ENCODE measurements around the gene PCBD2. TPM values are rescaled to one million over a fixed set of nuclear protein-coding genes. Genes with fewer than 3 reads are reported as not detected.

Gene PCBD2
- total RNA-seq, 1 donor from 2014 or later, result 7.6 TPM

DNA sequence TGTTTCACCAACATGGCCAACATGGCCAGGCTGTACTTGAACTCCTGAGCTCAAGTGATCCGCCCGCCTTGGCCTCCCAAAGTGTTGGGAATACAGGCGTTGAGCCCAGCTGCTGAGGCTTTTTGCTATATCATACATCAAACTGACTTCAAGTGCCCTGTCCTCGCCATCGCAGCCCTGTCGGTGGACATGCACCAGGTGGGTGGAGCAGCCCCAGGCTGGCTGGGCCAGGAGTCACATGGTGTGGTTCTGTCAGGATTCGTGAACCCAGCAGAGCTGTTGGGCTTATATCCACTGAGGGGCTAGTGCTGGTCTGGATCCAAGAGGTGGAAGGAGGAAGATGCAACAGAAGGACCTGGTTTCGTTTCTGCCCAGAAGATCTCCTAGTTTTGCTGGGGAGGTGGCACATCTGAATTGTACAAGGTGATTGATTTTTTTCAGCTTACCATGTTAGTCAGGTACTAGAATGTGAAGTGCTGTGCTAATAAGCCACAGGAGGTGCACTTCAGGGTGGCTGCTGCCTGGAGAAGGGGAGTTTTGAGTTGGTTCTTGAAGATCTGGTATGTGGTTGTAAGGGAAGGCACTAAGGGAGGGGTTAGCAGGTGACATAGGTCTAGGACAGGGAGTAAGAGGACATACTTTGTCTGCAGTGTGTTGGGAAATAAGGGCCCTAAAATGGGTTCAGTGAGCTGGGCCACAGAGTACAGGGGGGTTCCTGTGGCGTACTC lies 16.1 kb downstream of the PCBD2 start:
- intact Hi-C loops (cut with DNase I), result no loop called here
- no peaks in the 10 kb centered on the region for H3K27me3 ChIP-seq
- no peak for DNase-seq (ENCODE audit: low spot score in 2 of 2)
- no peak overlapping the region for H3K27ac ChIP-seq
- H3K36me3 ChIP-seq, result peaks cover 9 to 22% of the 10 kb centered on the region in 2 donors
- no peak for TF ChIP-seq CTCF (IDR thresholded peaks at IDR 0.05)
- H3K9me3 ChIP-seq, result no peaks in the 10 kb centered on the region
- H3K4me3 ChIP-seq, result no peak overlapping the region
- no peaks in the 10 kb centered on the region for H3K4me1 ChIP-seq

DNA sequence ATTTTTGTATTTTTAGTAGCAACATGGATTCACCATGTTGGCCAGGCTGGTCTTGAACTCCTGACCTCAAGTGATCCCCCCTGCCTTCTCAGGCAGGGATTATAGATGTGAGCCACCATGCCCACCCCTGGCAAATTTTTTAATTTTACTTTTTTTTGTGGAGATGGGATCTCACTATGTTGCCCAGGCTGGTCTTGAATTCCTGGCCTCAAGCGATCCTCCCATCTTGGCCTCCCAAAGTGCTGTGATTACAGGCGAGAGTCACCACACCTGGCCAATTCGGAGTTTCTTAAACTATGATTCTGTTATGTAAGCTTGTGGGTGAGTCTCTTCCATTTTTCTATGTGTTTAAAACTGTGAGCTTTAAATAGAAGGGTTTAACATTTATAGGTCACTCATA lies 27.6 kb downstream of the PCBD2 start:
- no peaks in the 10 kb centered on the region for H3K4me1 ChIP-seq
- TF ChIP-seq CTCF (IDR thresholded peaks at IDR 0.05), result no peak
- H3K36me3 ChIP-seq, result peaks cover 7 to 8% of the 10 kb centered on the region in 2 donors
- no peak for DNase-seq (ENCODE audit: low spot score in 2 of 2)
- no peak overlapping the region for H3K4me3 ChIP-seq
- no peak overlapping the region for H3K27ac ChIP-seq
- no peaks in the 10 kb centered on the region for H3K9me3 ChIP-seq
- no peaks in the 10 kb centered on the region for H3K27me3 ChIP-seq
- intact Hi-C loops (cut with DNase I), result no loop called here

- Histone ChIP-seq H3K27ac (no peak overlapping the region), H3K4me1 (no peaks in the 10 kb centered on the region), H3K36me3 (peaks cover 7 to 8% of the 10 kb centered on the region in 2 donors), H3K4me3 (no peak overlapping the region), H3K9me3 (no peaks in the 10 kb centered on the region), H3K27me3 (no peaks in the 10 kb centered on the region)
- intact Hi-C loops (cut with DNase I), result no loop called here
- TF ChIP-seq CTCF (IDR thresholded peaks at IDR 0.05), result no peak
- DNase-seq (ENCODE audit: low spot score in 2 of 2), result no peak
Measured at GRCh38 chr5:134934202-134934601, 29.3 kb downstream of the PCBD2 start.

DNA sequence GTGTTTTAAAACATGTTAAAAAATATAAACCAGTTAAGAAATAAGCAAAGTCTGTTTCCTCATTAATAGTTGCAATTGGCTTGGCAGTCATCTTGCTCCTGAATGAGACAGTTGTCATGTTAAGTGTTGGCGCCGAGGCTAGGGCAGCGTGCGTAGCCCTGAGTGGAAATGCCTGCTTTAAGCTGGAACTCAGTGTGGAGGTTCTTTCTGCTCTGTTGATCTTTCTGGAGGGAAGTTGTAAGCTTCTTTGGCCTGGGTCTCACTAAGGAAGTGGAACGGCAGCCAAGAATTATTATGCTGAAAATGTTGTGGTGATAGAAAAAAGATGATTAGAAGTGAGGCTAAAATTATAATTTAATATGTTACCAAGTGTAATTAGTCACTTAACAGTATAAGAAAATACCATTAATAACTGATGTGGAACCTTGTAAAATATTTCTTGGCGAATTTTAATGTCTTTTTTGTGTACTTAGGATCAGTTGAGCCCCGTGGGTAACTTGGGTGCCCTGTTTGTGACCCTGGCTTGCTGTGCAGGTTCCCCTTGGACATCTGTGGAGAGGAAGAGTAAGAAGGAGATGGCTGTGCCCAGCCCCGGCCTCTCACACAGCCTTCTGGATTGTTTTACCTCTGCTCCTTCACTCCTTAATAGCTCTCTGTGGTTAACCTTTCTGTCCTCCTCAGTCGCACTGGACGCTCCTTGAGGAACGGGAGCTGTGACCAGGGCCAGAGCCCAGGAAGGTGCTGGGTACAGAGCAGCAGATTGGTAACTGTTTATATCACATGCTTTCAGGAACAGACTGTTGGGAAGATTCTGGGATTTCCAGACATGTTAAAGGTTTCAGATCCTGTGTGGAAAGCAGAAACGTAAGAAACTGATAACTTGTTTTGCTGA lies 31.0 kb downstream of the PCBD2 start:
- Histone ChIP-seq H3K9me3 (no peaks in the 10 kb centered on the region), H3K36me3 (peaks cover 3 to 7% of the 10 kb centered on the region in 2 donors), H3K4me1 (no peaks in the 10 kb centered on the region), H3K27me3 (no peaks in the 10 kb centered on the region), H3K4me3 (no peak overlapping the region), H3K27ac (no peak overlapping the region)
- DNase-seq (ENCODE audit: low spot score in 2 of 2), result no peak
- intact Hi-C loops (cut with DNase I), result no loop called here
- no peak for TF ChIP-seq CTCF (IDR thresholded peaks at IDR 0.05)

- no peak for DNase-seq (ENCODE audit: low spot score in 2 of 2)
- H3K27ac ChIP-seq, result no peak overlapping the region
- no peaks in the 10 kb centered on the region for H3K27me3 ChIP-seq
- intact Hi-C loops (cut with DNase I), result no loop called here
- TF ChIP-seq CTCF (IDR thresholded peaks at IDR 0.05), result no peak
- H3K4me3 ChIP-seq, result no peak overlapping the region
- peaks cover 0 to 2% of the 10 kb centered on the region in 2 donors for H3K36me3 ChIP-seq
- no peaks in the 10 kb centered on the region for H3K4me1 ChIP-seq
- no peaks in the 10 kb centered on the region for H3K9me3 ChIP-seq
Measured at GRCh38 chr5:134937526-134937925, 32.6 kb downstream of the PCBD2 start.
